K562 (cell line): ENCODE results near the gene POU2AF3. TPM values are rescaled to one million over a fixed set of nuclear protein-coding genes. Genes with fewer than 3 reads are reported as not detected.

Experiments used
- ATAC-seq: fragments of 200-7000 bp; cut with Tn5 transposase; 3 replicates; pipeline ENCODE4 v1.9.1; 2020; ENCODE audit warnings: moderate library complexity
- BruUV-seq: library from RNA; stranded (reverse); fragments of 400-500 nt; replicated peaks from 2 replicates; lab custom pipeline; 2021; lab: Mats Ljungman, UMichigan
- CTCF ChIA-PET: fragments of 300-600 bp; formaldehyde crosslinking; extraction: SDS; loops from one replicate; lab custom pipeline; 2021; ENCODE audit warnings: low intra/inter-chr PET ratio; lab: Yijun Ruan, JAX
- POLR2A ChIA-PET: fragments of 300-600, 350-650 bp; sonication (Branson Sonifier 250); formaldehyde crosslinking; extraction: SDS; loops from one replicate; lab custom pipeline; 2021; ENCODE audit warnings: antibody characterized with exemption, inconsistent platforms; lab: Yijun Ruan, JAX
- DNase-seq, 4 experiments: peaks; one replicate each; pipeline versions ENCODE4 v3.0.0 to v3.0.0-alpha.2; 2011 to 2018; ENCODE audit warnings: low spot score in 3 of 4, mixed read lengths in 3 of 4; ENCODE audit errors: extremely low read depth in 1 of 4
- FAIRE-seq: peaks from 2 replicates; lab custom pipeline; 2011; peaks lifted over from hg19 to GRCh38; lab: Jason Lieb, UNC
- H2AFZ ChIP-seq: 2 replicates; pipeline ENCODE4 v1.6.0; 2011; ENCODE audit warnings: low read depth, low read length, control low read depth, inconsistent platforms
- H3K27ac ChIP-seq: fragments of 200-600 bp; 3 replicates; pipeline ENCODE4 v1.8.0; 2011; ENCODE audit warnings: low read depth, mild to moderate bottlenecking, control low read depth, inconsistent platforms, low read length, moderate library complexity, mixed read lengths; ENCODE audit errors: extremely low read depth
- H3K27me3 ChIP-seq, 2 experiments: fragments of 300-600 bp in 1 of 2; 2 replicates in 1 of 2; 3 replicates in 1 of 2; pipeline versions ENCODE4 v1.6.0 to v1.8.0; 2011; ENCODE audit warnings: inconsistent platforms in 2 of 2, low read length in 2 of 2, mild to moderate bottlenecking in 1 of 2, mixed read lengths in 1 of 2, moderate library complexity in 1 of 2; ENCODE audit not compliant: control insufficient read depth in 2 of 2, insufficient read depth in 2 of 2
- H3K36me3 ChIP-seq: fragments of 300-600 bp; 3 replicates; pipeline ENCODE4 v1.8.0; 2011; ENCODE audit warnings: mild to moderate bottlenecking, low read length, inconsistent platforms; ENCODE audit not compliant: control insufficient read depth, insufficient read depth
- H3K4me1 ChIP-seq, 2 experiments: fragments of 200-600 bp in 1 of 2; replicated peaks in 1 of 2; 2 replicates in 1 of 2; 3 replicates in 1 of 2; pipeline versions ENCODE4 v1.5.1 to v1.8.0; 2011; ENCODE audit warnings: inconsistent platforms in 2 of 2, low read length in 2 of 2, mild to moderate bottlenecking in 1 of 2, mixed read lengths in 1 of 2, moderate library complexity in 1 of 2; ENCODE audit not compliant: control insufficient read depth in 2 of 2, insufficient read depth in 2 of 2
- H3K4me2 ChIP-seq: 2 replicates; pipeline ENCODE4 v1.6.1; 2011; ENCODE audit warnings: low read length, control low read depth, inconsistent platforms, mixed read lengths; ENCODE audit not compliant: insufficient read depth
- H3K4me3 ChIP-seq: fragments of 200-600 bp; sonication (generic), shearing (Covaris generic); 2 replicates; pipeline ENCODE4 v1.5.1; 2016; ENCODE audit warnings: control low read depth, inconsistent platforms
- H3K79me2 ChIP-seq: fragments of 200-600 bp; 3 replicates; pipeline ENCODE4 v1.8.0; 2011; ENCODE audit warnings: low read length, inconsistent platforms; ENCODE audit not compliant: control insufficient read depth, insufficient read depth
- H3K9ac ChIP-seq, 2 experiments: 2 replicates each; pipeline versions ENCODE4 v1.6.0 to v1.6.1; 2011; ENCODE audit warnings: low read depth in 2 of 2, low read length in 2 of 2, control low read depth in 1 of 2, inconsistent platforms in 1 of 2, mild to moderate bottlenecking in 1 of 2, mixed read lengths in 1 of 2; ENCODE audit not compliant: insufficient read depth in 1 of 2
- H3K9me1 ChIP-seq: one replicate; pipeline ENCODE4 v1.6.0; 2011; ENCODE audit warnings: inconsistent platforms, mild to moderate bottlenecking, low read length, moderate library complexity; ENCODE audit not compliant: control insufficient read depth, insufficient read depth
- H3K9me3 ChIP-seq: replicated peaks from 2 replicates; pipeline ENCODE4 v1.5.1; 2011; ENCODE audit warnings: low read depth, low read length, inconsistent platforms; ENCODE audit not compliant: control insufficient read depth, insufficient read depth
- H4K20me1 ChIP-seq: replicated peaks from 2 replicates; pipeline ENCODE4 v1.6.1; 2011; ENCODE audit warnings: low read length, inconsistent platforms, mixed read lengths; ENCODE audit not compliant: control insufficient read depth, insufficient read depth
- BACH1 ChIP-seq: fragments of 200-800 bp; sonication (Bioruptor generic); IDR thresholded peaks from 2 replicates; pipeline ENCODE4 v1.6.1; 2016; ENCODE audit warnings: missing genetic modification characterization, missing compliant biosample characterization
- BMI1 ChIP-seq: fragments of 150-350 bp; IDR thresholded peaks from 2 replicates; pipeline ENCODE4 v1.6.1; 2014; ENCODE audit warnings: low read length
- CBFB ChIP-seq: sonication (generic); formaldehyde crosslinking; IDR thresholded peaks from 2 replicates; pipeline ENCODE4 v1.4.0; 2020; ENCODE audit warnings: mild to moderate bottlenecking, missing genetic modification reagents
- EP300 ChIP-seq: IDR thresholded peaks from 2 replicates; pipeline ENCODE4 v1.6.1; 2012; ENCODE audit warnings: low read length, improper control_type of control experiment
- NFE2 ChIP-seq: IDR thresholded peaks from 2 replicates; pipeline ENCODE4 v1.6.1; 2014; ENCODE audit warnings: antibody characterized with exemption, low read depth
- NFE2L1 ChIP-seq: fragments of 450-650 bp; IDR thresholded peaks from 2 replicates; pipeline ENCODE4 v1.6.1; 2016; ENCODE audit warnings: missing genetic modification characterization, low read depth, mild to moderate bottlenecking, missing compliant biosample characterization, moderate library complexity, borderline replicate concordance
- USF1 ChIP-seq: sonication (generic); formaldehyde crosslinking; IDR thresholded peaks from 2 replicates; pipeline ENCODE4 v1.9.0; 2022; ENCODE audit warnings: mild to moderate bottlenecking, missing genetic modification reagents
- ZBTB17 ChIP-seq: fragments of 450-650 bp; formaldehyde crosslinking; IDR thresholded peaks from 2 replicates; pipeline ENCODE4 v1.4.0; 2020; ENCODE audit warnings: mild to moderate bottlenecking
- ZNF586 ChIP-seq: fragments of 450-650 bp; formaldehyde crosslinking; conservative IDR thresholded peaks from 2 replicates; pipeline ENCODE4 v1.4.0; 2020; ENCODE audit warnings: mild to moderate bottlenecking, moderate library complexity
- WGBS: fragments of 100-300 bp; shearing (Covaris generic); methylation state at CpG from one replicate; pipeline ENCODE4 v1.1.6; 2016; ENCODE audit warnings: low coverage, mixed read lengths; ENCODE audit not compliant: insufficient coverage; ENCODE audit errors: missing lambda C conversion rate; 5-methylcytosine and 5-hydroxymethylcytosine counted together
- in situ Hi-C: fragments of 300-500 bp; cut with MboI; formaldehyde crosslinking; loops from 4 replicates; pipeline ENCODE4 v1.15.0; 2018; ENCODE audit warnings: inconsistent platforms, mixed read lengths
- intact Hi-C: fragments of 100-400 bp; cut with micrococcal nuclease; formaldehyde crosslinking; loops from 2 replicates; pipeline ENCODE4 v1.14.2; 2022
- polyA plus RNA-seq, 8 experiments: library from polyadenylated mRNA; depleted of rRNA in 4 of 8; stranded (reverse) in 5 of 8; unstranded in 3 of 8; fragments of >200 nt; fragmentation: Nextera tagmentation in 2 of 8; fragmentation: Illumina TruSeq in 1 of 8; extraction: Ambion mirVana in 2 of 8; extraction: Trizol in 1 of 8; gene quantifications; 2 replicates each; pipeline versions ENCODE4 v1.2.1 to v1.2.3, GENCODE V29; 2011 to 2014; ENCODE audit warnings: inconsistent platforms in 1 of 8, missing spikeins in 1 of 8
- total RNA-seq, 7 experiments: library from RNA; depleted of rRNA in 6 of 7; stranded (reverse); fragments of >200 nt in 6 of 7; fragmentation: Illumina TruSeq in 2 of 7; extraction: Trizol in 2 of 7; gene quantifications; 2 replicates each; pipeline versions ENCODE4 v1.2.1 to v1.2.3, GENCODE V29; 2011 to 2021; ENCODE audit warnings: low replicate concordance in 1 of 7

The POU2AF3 gene
- total and polyA plus RNA-seq, 9 of the 15 experiments (the other 6 are each of a cell fraction or from before 2014, with no cell fraction given): not detected

GRCh38 chr11:111352231-111352746 is 53.9 kb downstream of the POU2AF3 start:
- POLR2A ChIA-PET: no interaction called here
- Histone ChIP-seq H3K27me3 (no peaks in the 10 kb centered on the region), H3K79me2 (no peaks in the 10 kb centered on the region), H3K27ac (no peak overlapping the region), H3K9me1 (no peaks in the 10 kb centered on the region), H3K9ac (no peak overlapping the region), H2AFZ (no peak overlapping the region), H3K9me3 (no peaks in the 10 kb centered on the region), H3K36me3 (no peaks in the 10 kb centered on the region), H3K4me3 (no peak overlapping the region), H4K20me1 (no peaks in the 10 kb centered on the region), H3K4me1 (no peaks in the 10 kb centered on the region), H3K4me2 (no peak overlapping the region)
- TF ChIP-seq EP300: no peak
- TF ChIP-seq ZNF586 (CRISPR knock-in tag): no peak
- no peak for TF ChIP-seq NFE2
- no peak for TF ChIP-seq USF1 (CRISPR knock-in tag)
- TF ChIP-seq BACH1 (tag): no peak
- TF ChIP-seq ZBTB17: no peak
- no peak for TF ChIP-seq BMI1
- no peak for TF ChIP-seq NFE2L1
- TF ChIP-seq CBFB (CRISPR knock-in tag): no peak
- ATAC-seq: no peak
- 0% methylated on average over 6 of the region's 9 CpGs for WGBS
- CTCF ChIA-PET: no interaction called here
- in situ Hi-C loops: no loop called here
- intact Hi-C loops: loop anchor here (5.0 kb wide), 1 partner anchor 75 kb away; no protein-coding TSS in a partner anchor
- DNase-seq: no peak
- no TSS peak for BruUV-seq
- no peak for FAIRE-seq
